SH-SY5Y (cell line): ENCODE data around the gene ATP6V1E1.

ENCODE experiments used
- GATA2 ChIP-seq: IDR thresholded peaks from 2 replicates; pipeline ENCODE4 v1.6.1; 2011; ENCODE audit warnings: mild to moderate bottlenecking, low read depth, low read length
- GATA3 ChIP-seq: IDR thresholded peaks from 2 replicates; pipeline ENCODE4 v1.6.1; 2011; ENCODE audit warnings: low read depth, mild to moderate bottlenecking, low read length, moderate library complexity

DNA sequence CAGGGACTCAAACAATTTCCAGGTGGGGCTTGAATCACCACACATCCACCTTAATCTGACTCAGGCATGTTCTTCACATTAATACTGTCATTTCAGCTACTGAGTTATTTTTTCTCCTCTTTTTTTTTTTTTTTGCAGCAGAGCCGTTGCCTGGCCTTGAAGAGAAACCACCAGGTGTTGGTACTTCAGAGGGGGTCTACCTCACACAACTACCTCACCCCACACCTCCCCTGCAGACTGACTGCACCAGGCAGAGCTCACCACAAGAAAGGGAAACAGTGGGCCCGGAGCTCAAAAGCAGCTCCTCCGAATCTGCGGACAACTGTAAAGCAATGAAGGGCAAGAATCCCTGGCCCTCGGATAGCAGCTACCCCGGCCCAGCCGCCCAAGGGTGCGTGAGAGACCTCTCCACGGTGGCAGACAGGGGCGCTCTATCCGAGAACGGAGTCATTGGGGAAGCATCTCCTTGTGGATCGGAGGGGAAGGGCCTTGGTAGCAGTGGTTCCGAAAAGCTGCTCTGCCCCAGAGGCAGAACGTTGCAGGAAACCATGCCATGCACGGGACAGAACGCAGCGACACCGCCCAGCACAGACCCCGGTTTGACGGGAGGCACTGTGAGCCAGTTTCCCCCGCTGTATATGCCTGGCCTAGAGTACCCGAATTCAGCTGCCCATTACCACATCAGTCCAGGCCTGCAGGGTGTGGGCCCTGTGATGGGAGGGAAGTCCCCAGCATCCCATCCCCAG lies 80.4 kb downstream of the ATP6V1E1 start:
- TF ChIP-seq GATA3 = no peak
- TF ChIP-seq GATA2 = no peak
